Prostate gland (tissue), 2 donors: ENCODE measurements around the gene MAN2A2. TPM values are rescaled to one million over a fixed set of nuclear protein-coding genes. Genes with fewer than 3 reads are reported as not detected.

Source experiments
- DNase-seq: peaks from one replicate; pipeline ENCODE4 v3.0.0-alpha.2; 2019; ENCODE audit warnings: low spot score
- H3K27ac ChIP-seq, 2 donors: fragments of 200-600 bp; sonication (generic); 2 replicates each; pipeline ENCODE4 v1.5.1; 2017 to 2019
- H3K27me3 ChIP-seq: fragments of 200-600 bp; sonication (generic); replicated peaks from 2 replicates; pipeline ENCODE4 v1.5.1; 2019; ENCODE audit not compliant: insufficient read depth
- H3K36me3 ChIP-seq, 2 donors: fragments of 200-600 bp; sonication (generic); 1 replicate in 1 of 2; 2 replicates in 1 of 2; pipeline versions ENCODE4 v1.5.1 to v1.8.1; 2017 to 2019
- H3K4me1 ChIP-seq: fragments of 200-600 bp; sonication (generic); replicated peaks from 2 replicates; pipeline ENCODE4 v1.5.1; 2019
- H3K4me3 ChIP-seq, 2 donors: fragments of 200-600 bp; sonication (generic); 2 replicates each; pipeline ENCODE4 v1.5.1; 2017 to 2019
- H3K9me3 ChIP-seq: fragments of 200-600 bp; sonication (generic); 2 replicates; pipeline ENCODE4 v1.5.1; 2017
- POLR2A ChIP-seq: fragments of 450-650 bp; IDR thresholded peaks from one replicate; pipeline ENCODE4 v1.6.1; 2016; ENCODE audit warnings: antibody characterized with exemption, mild to moderate bottlenecking
- POLR2AphosphoS5 ChIP-seq: sonication (generic); formaldehyde crosslinking; IDR thresholded peaks from one replicate; pipeline ENCODE4 v1.6.1; 2017; ENCODE audit warnings: antibody characterized with exemption
- WGBS: methylation state at CpG from one replicate; pipeline ENCODE4 v1.1.5; 2018; 5-methylcytosine and 5-hydroxymethylcytosine counted together
- intact Hi-C: fragments of 100-400 bp; cut with DNase I; formaldehyde crosslinking; loops from one replicate; pipeline ENCODE4 v1.14.2; 2022
- small RNA-seq, 2 donors: library from RNA; depleted of rRNA; stranded (forward); fragments of <200 nt; gene quantifications; one replicate each; pipeline ENCODE3, GENCODE V24; 2016
- total RNA-seq, 2 donors: library from RNA; depleted of rRNA; stranded (reverse); fragments of >200 nt; gene quantifications; one replicate each; pipeline ENCODE4 v1.1.0, GENCODE V29; 2016
- TF ChIP-seq, protein P1 (sequence below), 4 experiments: fragments of 200-600 bp in 2 of 4; fragments of 450-650 bp in 2 of 4; sonication (generic) in 2 of 4; IDR thresholded peaks; 1 replicate in 3 of 4; 2 replicates in 1 of 4; pipeline ENCODE4 v1.5.1; 2016 to 2019; ENCODE audit warnings: antibody characterized with exemption in 4 of 4, mild to moderate bottlenecking in 2 of 4, moderate library complexity in 2 of 4

Gene MAN2A2
- total RNA-seq, 2 donors from 2014 or later = 46.6 to 113 TPM

DNA sequence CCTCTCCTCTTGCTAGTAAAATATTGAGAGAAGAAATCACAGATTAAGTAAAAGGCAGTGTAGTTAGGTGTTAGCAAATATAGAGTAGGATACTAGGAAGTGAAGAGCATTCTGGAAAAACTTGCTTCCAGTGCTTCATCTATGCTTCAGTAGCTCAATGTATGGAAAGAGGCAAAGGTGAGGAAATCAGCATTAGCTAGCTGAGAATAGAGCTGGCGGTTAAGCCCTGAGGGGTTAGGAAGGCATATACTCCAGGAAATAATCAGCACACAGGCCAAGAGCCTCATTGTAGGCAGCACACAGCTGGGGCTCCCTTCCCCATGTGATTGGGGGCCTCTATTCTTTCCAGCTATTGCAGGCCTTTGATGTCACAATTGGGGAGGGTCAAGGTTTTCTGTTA, 65.3 kb downstream of the MAN2A2 start:
- 87% methylated on average over 1 of the region's 1 CpG for WGBS
- H3K27ac ChIP-seq = no peak overlapping the region
- H3K9me3 ChIP-seq = no peaks in the 10 kb centered on the region
- no peaks in the 10 kb centered on the region for H3K27me3 ChIP-seq
- DNase-seq = no peak
- H3K36me3 ChIP-seq = no peaks in the 10 kb centered on the region
- H3K4me1 ChIP-seq = no peaks in the 10 kb centered on the region
- H3K4me3 ChIP-seq = no peak overlapping the region
- intact Hi-C loops = no loop called here
- no peak for TF ChIP-seq POLR2A
- TF ChIP-seq, protein P1, sequence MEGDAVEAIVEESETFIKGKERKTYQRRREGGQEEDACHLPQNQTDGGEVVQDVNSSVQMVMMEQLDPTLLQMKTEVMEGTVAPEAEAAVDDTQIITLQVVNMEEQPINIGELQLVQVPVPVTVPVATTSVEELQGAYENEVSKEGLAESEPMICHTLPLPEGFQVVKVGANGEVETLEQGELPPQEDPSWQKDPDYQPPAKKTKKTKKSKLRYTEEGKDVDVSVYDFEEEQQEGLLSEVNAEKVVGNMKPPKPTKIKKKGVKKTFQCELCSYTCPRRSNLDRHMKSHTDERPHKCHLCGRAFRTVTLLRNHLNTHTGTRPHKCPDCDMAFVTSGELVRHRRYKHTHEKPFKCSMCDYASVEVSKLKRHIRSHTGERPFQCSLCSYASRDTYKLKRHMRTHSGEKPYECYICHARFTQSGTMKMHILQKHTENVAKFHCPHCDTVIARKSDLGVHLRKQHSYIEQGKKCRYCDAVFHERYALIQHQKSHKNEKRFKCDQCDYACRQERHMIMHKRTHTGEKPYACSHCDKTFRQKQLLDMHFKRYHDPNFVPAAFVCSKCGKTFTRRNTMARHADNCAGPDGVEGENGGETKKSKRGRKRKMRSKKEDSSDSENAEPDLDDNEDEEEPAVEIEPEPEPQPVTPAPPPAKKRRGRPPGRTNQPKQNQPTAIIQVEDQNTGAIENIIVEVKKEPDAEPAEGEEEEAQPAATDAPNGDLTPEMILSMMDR (IDR thresholded peaks at IDR 0.05) = no peak
- TF ChIP-seq POLR2AphosphoS5 = no peak

DNA sequence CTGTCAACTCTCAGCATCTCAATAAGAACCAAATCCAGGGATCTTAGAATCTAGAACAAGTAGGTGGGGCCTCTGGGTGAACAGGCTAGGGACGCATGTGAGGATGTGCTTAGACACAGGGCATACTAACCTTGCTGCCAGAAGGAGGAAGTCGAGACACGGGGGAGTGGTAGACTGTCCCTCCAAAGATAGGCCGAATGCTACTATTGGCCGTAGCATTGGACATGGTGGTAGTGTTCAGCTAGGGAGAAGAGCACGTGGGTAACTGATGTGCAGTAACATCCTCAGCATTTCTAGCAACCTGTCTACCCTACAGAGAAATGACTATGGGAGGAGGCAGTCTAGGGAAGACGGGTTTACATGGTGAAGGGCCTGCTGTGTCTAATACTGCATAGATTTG, 67.2 kb downstream of the MAN2A2 start:
- H3K27ac ChIP-seq = no peak overlapping the region
- H3K4me1 ChIP-seq = no peaks in the 10 kb centered on the region
- DNase-seq = no peak
- TF ChIP-seq, protein P1 (IDR thresholded peaks at IDR 0.05) = no peak
- TF ChIP-seq POLR2AphosphoS5 = no peak
- no peak for TF ChIP-seq POLR2A
- H3K27me3 ChIP-seq = no peaks in the 10 kb centered on the region
- no peak overlapping the region for H3K4me3 ChIP-seq
- no peaks in the 10 kb centered on the region for H3K36me3 ChIP-seq
- 93% methylated on average over 7 of the region's 7 CpGs for WGBS
- no peaks in the 10 kb centered on the region for H3K9me3 ChIP-seq
- intact Hi-C loops = no loop called here

DNA sequence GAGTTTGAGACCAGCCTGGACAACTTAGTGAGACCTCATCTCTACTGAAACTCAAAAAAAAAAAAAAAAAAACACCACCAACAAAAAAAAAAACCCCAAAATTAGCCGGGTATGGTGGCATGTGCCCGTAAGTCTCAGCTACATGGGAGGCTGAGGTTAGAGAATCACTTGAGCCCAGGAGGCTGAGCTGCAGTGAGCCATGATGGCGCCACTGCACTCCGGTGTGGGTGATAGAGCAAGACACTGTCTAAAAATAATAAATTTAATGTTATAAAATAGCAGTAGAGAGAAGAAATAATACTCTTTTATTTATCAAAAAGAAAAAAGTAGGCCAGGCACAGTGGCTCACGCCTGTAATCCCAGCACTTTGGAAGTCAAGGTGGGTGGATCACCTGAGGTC, 69.0 kb downstream of the MAN2A2 start:
- Histone ChIP-seq H3K9me3 (no peaks in the 10 kb centered on the region), H3K36me3 (no peaks in the 10 kb centered on the region), H3K4me1 (no peaks in the 10 kb centered on the region), H3K27me3 (no peaks in the 10 kb centered on the region), H3K27ac (no peak overlapping the region), H3K4me3 (no peak overlapping the region)
- TF ChIP-seq, protein P1 (IDR thresholded peaks at IDR 0.05) = no peak
- WGBS = 92% methylated on average over 5 of the region's 5 CpGs
- DNase-seq = no peak
- intact Hi-C loops = no loop called here

Small RNAs within 50 kb of the gene (small RNA-seq; reads per million reads assigned to genes)
- gene RN7SL363P = 0 reads per million in 2 donors

Other genes starting within 250 kb of the MAN2A2 start
- gene BLM, start 186.0 kb upstream of the MAN2A2 start, total RNA-seq = 1 to 10 TPM; 1.4 to 4.9 TPM
- gene FURIN, start 34.7 kb upstream of the MAN2A2 start, total RNA-seq = 100 to 1,000 TPM in 1 of 2 donors, 10 to 100 TPM in 1; 92.8 to 154 TPM
- gene FES, start 18.8 kb upstream of the MAN2A2 start, total RNA-seq = 10 to 100 TPM; 22.8 to 33.9 TPM
- 10 to 100 TPM; 16.2 to 30.6 TPM for gene HDDC3, start 29.2 kb downstream of the MAN2A2 start, total RNA-seq
- gene UNC45A, start 32.0 kb downstream of the MAN2A2 start, total RNA-seq = 10 to 100 TPM; 52.2 to 70.1 TPM
- 10 to 100 TPM in 1 of 2 donors, 1 to 10 TPM in 1; 9.1 to 13.0 TPM for gene RCCD1, start 51.6 kb downstream of the MAN2A2 start, total RNA-seq
- gene PRC1, start 91.2 kb downstream of the MAN2A2 start, total RNA-seq = 10 to 100 TPM; 13.5 to 37.0 TPM
- 10 to 100 TPM in 1 of 2 donors, 1 to 10 TPM in 1; 9.4 to 18.3 TPM for gene VPS33B, start 119.3 kb downstream of the MAN2A2 start, total RNA-seq
- gene SV2B, start 197.0 kb downstream of the MAN2A2 start, total RNA-seq = 1 to 10 TPM; 2.3 to 5.4 TPM